Hepatocyte (in vitro differentiated cells): ENCODE measurements around the gene SLC25A30. TPM values are rescaled to one million over a fixed set of nuclear protein-coding genes. Genes with fewer than 3 reads are reported as not detected.

Experiments
- DNase-seq: peaks from one replicate; pipeline ENCODE4 v3.0.0-alpha.2; 2016; ENCODE audit warnings: low spot score
- H2AFZ ChIP-seq: fragments of 200-600 bp; sonication (generic); 2 replicates; pipeline ENCODE4 v1.6.0; 2016; ENCODE audit warnings: antibody characterized with exemption, mild to moderate bottlenecking
- H3K27ac ChIP-seq: fragments of 200-600 bp; sonication (generic); 2 replicates; pipeline ENCODE4 v1.5.1; 2016; ENCODE audit warnings: mild to moderate bottlenecking
- H3K27me3 ChIP-seq: fragments of 200-600 bp; sonication (generic); 2 replicates; pipeline ENCODE4 v1.6.1; 2016
- H3K36me3 ChIP-seq: fragments of 200-600 bp; sonication (generic); replicated peaks from 2 replicates; pipeline ENCODE4 v1.5.1; 2016; ENCODE audit warnings: low read depth; ENCODE audit not compliant: insufficient read depth
- H3K4me1 ChIP-seq: fragments of 200-600 bp; sonication (generic); 2 replicates; pipeline ENCODE4 v1.5.1; 2016; ENCODE audit warnings: mild to moderate bottlenecking, moderate library complexity; ENCODE audit not compliant: insufficient read depth
- H3K4me2 ChIP-seq: fragments of 200-600 bp; sonication (generic); 2 replicates; pipeline ENCODE4 v1.6.0; 2016
- H3K4me3 ChIP-seq: fragments of 200-600 bp; sonication (generic); 2 replicates; pipeline ENCODE4 v1.5.1; 2016; ENCODE audit warnings: mild to moderate bottlenecking
- H3K79me2 ChIP-seq: fragments of 200-600 bp; sonication (generic); 2 replicates; pipeline ENCODE4 v1.6.0; 2017; ENCODE audit warnings: mild to moderate bottlenecking
- H3K9me2 ChIP-seq: fragments of 200-600 bp; sonication (generic); replicated peaks from 2 replicates; pipeline ENCODE4 v1.6.0; 2017; ENCODE audit warnings: mild to moderate bottlenecking; ENCODE audit not compliant: insufficient read depth
- H3K9me3 ChIP-seq: fragments of 200-600 bp; sonication (generic); 2 replicates; pipeline ENCODE4 v1.5.1; 2016; ENCODE audit warnings: low read depth, mild to moderate bottlenecking
- H4K20me1 ChIP-seq: fragments of 200-600 bp; sonication (generic); 2 replicates; pipeline ENCODE4 v1.6.0; 2016; ENCODE audit warnings: mild to moderate bottlenecking; ENCODE audit not compliant: insufficient read depth, poor library complexity, severe bottlenecking
- EZH2 ChIP-seq: fragments of 200-600 bp; sonication (generic); IDR thresholded peaks from 2 replicates; pipeline ENCODE4 v1.6.1; 2016; ENCODE audit warnings: antibody characterized with exemption, mild to moderate bottlenecking, borderline replicate concordance
- EZH2phosphoT487 ChIP-seq: fragments of 200-600 bp; sonication (generic); IDR thresholded peaks from one replicate; pipeline ENCODE4 v1.6.1; 2018; ENCODE audit warnings: antibody characterized with exemption, mild to moderate bottlenecking, low read depth, moderate library complexity; ENCODE audit not compliant: unreplicated experiment, severe bottlenecking
- WGBS: methylation state at CpG from one replicate; pipeline ENCODE4 v1.1.6; 2016; ENCODE audit warnings: low lambda C conversion rate; ENCODE audit errors: missing lambda C conversion rate; 5-methylcytosine and 5-hydroxymethylcytosine counted together
- polyA plus RNA-seq: library from polyadenylated mRNA; unstranded; fragments of >200 nt; fragmentation: Nextera tagmentation; extraction: Ambion mirVana; gene quantifications from 2 replicates; pipeline ENCODE4 v1.2.1, GENCODE V29; 2016
- total RNA-seq: library from RNA; depleted of rRNA; stranded (reverse); fragments of >200 nt; gene quantifications from 2 replicates; pipeline ENCODE4 v1.2.3, GENCODE V29; 2014
- TF ChIP-seq, protein P1 (sequence below): fragments of 200-600 bp; sonication (generic); IDR thresholded peaks from 2 replicates; pipeline ENCODE4 v1.5.1; 2016; ENCODE audit warnings: antibody characterized with exemption, mild to moderate bottlenecking; ENCODE audit not compliant: poor library complexity

The SLC25A30 gene
- total and polyA plus RNA-seq, 2 experiments from 2014 or later = 2.8 to 13.3 TPM

DNA sequence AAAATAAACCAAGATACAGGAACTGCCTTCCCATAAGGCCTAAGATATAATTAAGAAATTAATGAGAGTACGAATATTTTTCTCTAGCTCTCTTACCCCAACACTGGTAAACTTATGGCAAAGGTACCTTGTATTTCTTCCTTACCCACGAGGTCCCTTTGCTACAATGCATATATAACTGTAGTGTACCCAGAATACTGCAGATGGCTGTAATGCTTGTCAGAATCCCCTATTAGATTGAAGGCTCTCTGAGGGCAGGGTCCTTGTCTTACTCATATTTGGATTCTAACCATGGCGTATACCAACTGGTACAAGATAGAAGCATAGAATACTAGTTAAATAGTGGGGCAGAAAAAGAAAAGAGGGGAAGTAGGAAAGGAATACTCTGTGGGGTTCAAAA is 15.1 kb downstream of the SLC25A30 start:
- Histone ChIP-seq H4K20me1 (no peaks in the 10 kb centered on the region), H3K4me1 (no peaks in the 10 kb centered on the region), H3K27ac (no peak overlapping the region), H3K9me3 (no peaks in the 10 kb centered on the region), H3K79me2 (no peaks in the 10 kb centered on the region), H3K4me2 (no peak overlapping the region), H3K36me3 (no peaks in the 10 kb centered on the region), H3K4me3 (no peak overlapping the region), H2AFZ (no peak overlapping the region), H3K27me3 (no peaks in the 10 kb centered on the region), H3K9me2 (no peaks in the 10 kb centered on the region)
- DNase-seq = no peak
- TF ChIP-seq EZH2phosphoT487 = no peak
- WGBS = 92% methylated on average over 3 of the region's 3 CpGs

DNA sequence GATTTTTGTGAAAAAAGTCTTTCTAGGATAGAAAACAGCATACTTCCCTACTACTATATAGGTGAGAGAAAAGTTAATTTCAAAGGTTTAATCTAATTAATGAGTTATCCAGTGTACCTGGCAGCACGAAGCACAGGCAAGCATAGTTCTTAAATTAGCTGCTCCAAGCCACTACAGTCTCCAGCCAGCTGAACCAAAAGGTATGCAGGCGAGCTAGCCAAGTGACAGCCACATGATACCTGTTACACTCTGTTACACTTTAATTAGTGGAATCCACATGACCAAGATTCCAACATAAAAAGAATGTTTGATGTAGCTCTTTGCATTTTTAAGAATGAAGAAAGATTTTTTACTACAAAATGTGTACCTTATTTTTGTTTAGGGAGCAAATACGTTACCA is 15.5 kb downstream of the SLC25A30 start:
- DNase-seq = no peak
- Histone ChIP-seq H3K9me2 (no peaks in the 10 kb centered on the region), H3K27ac (no peak overlapping the region), H3K9me3 (no peaks in the 10 kb centered on the region), H3K36me3 (no peaks in the 10 kb centered on the region), H3K4me3 (no peak overlapping the region), H3K4me2 (no peak overlapping the region), H3K4me1 (no peaks in the 10 kb centered on the region), H3K27me3 (no peaks in the 10 kb centered on the region), H3K79me2 (no peaks in the 10 kb centered on the region), H2AFZ (no peak overlapping the region), H4K20me1 (no peaks in the 10 kb centered on the region)
- TF ChIP-seq EZH2 (no peak), EZH2phosphoT487 (no peak)
- TF ChIP-seq, protein P1, sequence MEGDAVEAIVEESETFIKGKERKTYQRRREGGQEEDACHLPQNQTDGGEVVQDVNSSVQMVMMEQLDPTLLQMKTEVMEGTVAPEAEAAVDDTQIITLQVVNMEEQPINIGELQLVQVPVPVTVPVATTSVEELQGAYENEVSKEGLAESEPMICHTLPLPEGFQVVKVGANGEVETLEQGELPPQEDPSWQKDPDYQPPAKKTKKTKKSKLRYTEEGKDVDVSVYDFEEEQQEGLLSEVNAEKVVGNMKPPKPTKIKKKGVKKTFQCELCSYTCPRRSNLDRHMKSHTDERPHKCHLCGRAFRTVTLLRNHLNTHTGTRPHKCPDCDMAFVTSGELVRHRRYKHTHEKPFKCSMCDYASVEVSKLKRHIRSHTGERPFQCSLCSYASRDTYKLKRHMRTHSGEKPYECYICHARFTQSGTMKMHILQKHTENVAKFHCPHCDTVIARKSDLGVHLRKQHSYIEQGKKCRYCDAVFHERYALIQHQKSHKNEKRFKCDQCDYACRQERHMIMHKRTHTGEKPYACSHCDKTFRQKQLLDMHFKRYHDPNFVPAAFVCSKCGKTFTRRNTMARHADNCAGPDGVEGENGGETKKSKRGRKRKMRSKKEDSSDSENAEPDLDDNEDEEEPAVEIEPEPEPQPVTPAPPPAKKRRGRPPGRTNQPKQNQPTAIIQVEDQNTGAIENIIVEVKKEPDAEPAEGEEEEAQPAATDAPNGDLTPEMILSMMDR = no peak
- 93% methylated on average over 3 of the region's 3 CpGs for WGBS

DNA sequence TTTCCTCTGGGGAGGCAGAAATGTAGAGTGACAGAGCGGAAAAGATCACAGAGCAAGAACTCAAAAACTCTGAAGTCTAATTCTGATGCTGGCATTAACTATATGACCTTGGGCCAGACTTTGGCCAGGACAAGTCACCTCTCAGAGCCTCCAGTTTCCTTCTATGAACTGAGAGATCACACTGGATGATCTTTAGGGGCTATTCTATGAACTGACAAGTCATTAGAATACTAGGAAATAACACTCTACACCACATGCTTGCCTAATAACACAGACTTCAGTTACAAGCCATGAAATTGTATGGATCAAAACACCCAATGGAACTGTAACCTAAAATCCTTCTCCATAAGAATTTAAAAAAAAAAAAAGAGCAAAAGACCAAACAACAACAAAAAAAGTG is 16.9 kb downstream of the SLC25A30 start:
- Histone ChIP-seq H3K27me3 (no peaks in the 10 kb centered on the region), H3K27ac (no peak overlapping the region), H3K9me2 (no peaks in the 10 kb centered on the region), H3K9me3 (no peaks in the 10 kb centered on the region), H3K36me3 (no peaks in the 10 kb centered on the region), H3K4me1 (no peaks in the 10 kb centered on the region), H3K79me2 (no peaks in the 10 kb centered on the region), H4K20me1 (no peaks in the 10 kb centered on the region), H3K4me2 (no peak overlapping the region), H3K4me3 (no peak overlapping the region), H2AFZ (no peak overlapping the region)
- no peak for DNase-seq
- 95% methylated on average over 1 of the region's 1 CpG for WGBS
- TF ChIP-seq, protein P1 = no peak
- TF ChIP-seq EZH2 = no peak
- no peak for TF ChIP-seq EZH2phosphoT487

DNA sequence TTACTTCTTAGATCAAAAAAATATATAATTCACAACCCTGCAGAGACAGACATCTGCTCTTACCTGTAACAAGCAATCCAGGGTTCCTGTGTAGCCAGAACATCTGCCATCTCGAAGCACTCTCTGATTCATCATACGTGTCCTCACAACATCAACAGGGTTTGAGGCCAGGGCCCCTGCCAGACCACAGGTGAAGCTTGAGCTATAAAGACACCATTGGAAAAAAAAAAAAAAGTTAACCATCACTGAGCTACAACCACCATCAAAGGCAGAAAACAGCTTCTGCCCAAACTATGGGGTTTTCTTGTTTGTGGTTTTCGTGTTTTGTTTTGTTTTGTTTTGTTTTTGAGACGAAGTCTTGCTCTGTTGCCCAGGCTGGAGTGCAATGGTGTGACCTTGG is 19.3 kb downstream of the SLC25A30 start:
- no peaks in the 10 kb centered on the region for H4K20me1 ChIP-seq
- no peak overlapping the region for H3K4me2 ChIP-seq
- no peak overlapping the region for H3K27ac ChIP-seq
- H3K9me3 ChIP-seq = no peaks in the 10 kb centered on the region
- H3K4me3 ChIP-seq = no peak overlapping the region
- H3K36me3 ChIP-seq = no peaks in the 10 kb centered on the region
- no peaks in the 10 kb centered on the region for H3K27me3 ChIP-seq
- H3K4me1 ChIP-seq = no peaks in the 10 kb centered on the region
- WGBS = 90% methylated on average over 4 of the region's 4 CpGs
- no peaks in the 10 kb centered on the region for H3K9me2 ChIP-seq
- H2AFZ ChIP-seq = no peak overlapping the region
- DNase-seq = no peak
- H3K79me2 ChIP-seq = no peaks in the 10 kb centered on the region
- TF ChIP-seq EZH2 = no peak
- no peak for TF ChIP-seq EZH2phosphoT487
- TF ChIP-seq, protein P1 = no peak
